HG02759 (cell line): ENCODE measurements around the gene NPFFR1.

Experiments
- ATAC-seq: cut with Tn5 transposase; IDR thresholded peaks from one replicate; pipeline ENCODE4 v1.9.1; 2021; ENCODE audit warnings: mild to moderate bottlenecking, moderate library complexity; ENCODE audit not compliant: unreplicated experiment

Gene NPFFR1

DNA sequence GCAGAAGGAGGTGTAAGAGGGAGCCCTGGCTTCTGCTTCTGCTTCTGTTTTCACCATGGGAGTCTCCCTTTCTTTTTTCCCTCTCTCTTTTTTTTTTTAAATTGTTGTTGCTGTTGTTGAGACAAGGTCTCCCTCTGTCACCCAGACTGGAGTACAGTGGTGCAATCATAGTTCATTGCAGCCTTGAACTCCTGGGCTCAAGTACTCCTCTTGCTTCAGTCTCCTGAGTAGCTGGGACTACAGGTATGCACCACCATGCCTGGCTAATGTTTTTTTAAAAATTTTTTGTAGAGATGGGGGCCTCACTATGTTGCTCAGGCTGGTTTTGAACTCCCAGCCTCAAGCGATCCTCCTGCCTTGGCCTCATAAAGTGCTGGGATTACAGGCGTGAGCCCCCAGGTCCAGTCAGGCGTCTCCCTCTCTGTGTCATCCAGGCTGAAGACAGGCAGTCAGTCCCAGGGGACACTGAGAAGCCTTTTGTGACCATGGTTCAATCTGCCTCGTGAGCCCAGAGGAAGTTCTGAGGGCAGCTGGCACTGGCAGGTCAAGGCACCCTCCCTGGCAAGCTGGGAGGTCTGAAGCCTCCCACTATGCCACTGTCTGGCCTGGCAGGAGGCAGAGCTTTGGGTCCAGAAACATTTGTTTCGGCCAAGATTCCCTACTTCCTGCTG is 33.6 kb upstream of the NPFFR1 start:
- ATAC-seq: no peak

DNA sequence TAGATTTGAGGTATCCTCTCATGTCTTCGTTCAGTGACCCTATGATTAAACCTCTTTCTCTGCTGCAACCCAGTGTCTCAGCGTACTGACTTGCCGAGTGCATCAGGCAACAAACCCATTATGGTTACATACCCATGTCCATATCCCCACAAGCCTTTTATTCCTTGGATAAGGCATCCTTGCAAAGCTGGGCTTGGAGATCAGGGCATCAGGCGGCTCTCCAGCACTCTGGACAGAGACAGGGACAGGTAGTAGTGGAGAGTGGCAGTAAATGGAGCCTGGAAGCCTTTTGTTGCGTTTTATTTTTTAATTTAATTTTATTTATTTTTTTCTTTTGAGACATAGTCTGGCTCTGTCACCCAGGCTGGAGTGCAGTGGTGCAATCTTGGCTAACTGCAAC is 32.0 kb upstream of the NPFFR1 start:
- no peak for ATAC-seq

DNA sequence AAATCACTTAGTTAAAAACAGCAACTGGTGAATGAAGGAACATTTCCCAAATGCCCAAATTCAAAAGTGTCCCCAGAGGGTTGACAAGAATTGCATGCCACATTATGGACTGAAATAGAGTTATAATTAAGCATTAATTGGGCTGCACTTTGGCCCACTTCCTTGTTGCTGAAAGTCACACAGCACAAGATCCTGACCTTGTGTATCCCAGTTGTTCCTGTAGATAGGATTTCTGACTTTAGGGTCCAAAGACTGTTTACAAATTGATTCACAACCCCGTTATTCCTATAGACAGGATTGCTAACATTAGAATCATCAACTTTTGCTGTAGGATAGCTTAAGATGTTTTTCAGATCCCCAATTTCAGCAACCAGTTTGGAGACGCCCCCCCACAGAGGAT is 31.5 kb upstream of the NPFFR1 start:
- no peak for ATAC-seq

DNA sequence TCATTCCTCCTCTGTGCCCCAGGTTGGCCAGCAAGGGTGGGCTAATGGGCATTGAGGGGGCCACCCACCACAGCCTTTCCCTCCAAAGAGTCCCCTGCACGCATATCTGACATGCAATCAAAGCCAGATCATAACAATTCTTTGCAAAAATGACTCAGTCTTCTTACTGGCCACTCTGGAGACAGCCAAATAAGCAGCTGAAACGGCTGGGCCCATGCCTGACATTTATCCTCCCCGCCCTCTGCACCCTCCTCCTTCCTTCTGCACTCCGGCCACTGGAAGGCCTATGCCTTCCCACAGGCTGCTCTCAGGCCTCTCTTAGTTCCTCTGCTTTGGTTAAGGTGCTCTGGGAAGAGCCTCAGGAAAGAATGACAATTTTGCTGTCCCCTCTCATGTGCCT is 29.2 kb upstream of the NPFFR1 start:
- ATAC-seq: no peak

DNA sequence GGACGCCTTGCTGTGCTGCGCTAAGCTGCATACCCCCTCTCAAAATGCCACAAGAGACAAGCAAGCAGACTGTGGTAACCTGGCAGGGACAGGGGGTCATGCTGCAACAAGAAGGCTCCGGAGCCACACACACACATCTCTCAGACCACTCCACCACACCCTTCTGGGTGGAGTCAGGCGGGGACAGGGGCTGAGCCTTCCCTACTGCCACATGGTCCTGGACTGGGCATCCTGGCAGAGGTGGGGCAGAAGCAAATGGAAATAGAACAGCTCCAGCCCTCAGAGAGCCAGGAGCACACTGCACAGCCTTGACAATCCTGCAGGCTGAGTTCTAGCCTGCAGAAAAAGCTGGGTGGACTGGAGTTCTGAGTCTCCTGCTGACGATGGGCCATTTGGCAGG is 28.4 kb upstream of the NPFFR1 start:
- no peak for ATAC-seq

DNA sequence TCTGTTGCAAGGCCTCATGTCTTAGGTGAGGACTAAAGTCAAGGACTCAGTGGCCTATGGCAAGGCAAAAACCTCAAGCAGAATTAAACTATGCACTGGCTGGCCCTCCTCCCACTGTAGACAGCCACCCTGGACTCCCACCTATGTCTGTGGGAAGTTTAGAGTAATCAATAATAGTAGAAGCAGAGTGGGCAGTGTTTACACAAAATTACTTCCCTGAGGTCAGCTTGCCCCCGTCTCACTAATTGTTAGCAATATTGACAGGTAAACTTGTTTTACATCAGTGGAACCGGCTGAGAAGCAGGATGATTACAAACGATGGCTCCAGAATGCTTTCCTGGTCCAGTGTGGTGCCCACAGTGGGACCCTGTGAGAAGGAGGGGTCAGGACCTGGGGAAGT is 27.9 kb upstream of the NPFFR1 start:
- ATAC-seq: no peak

DNA sequence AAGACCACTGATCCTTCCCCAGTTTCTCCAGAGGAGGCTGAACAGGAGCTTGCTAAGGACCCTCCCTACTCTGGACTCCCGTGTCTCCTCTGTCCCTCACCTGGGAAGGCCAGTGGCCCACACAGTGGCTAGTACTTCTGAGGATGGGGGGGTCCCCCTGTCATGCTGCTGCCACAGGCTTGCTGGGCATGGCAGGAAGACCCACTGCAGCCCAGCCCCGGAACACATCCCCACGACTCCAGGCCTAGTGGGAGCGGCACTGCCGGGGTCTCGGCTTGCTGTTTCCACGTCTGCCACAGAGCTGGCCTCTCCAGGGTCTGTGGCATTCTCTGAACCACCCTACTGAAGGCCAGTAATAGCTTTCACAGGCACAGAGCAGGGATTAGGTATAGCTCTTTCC is 25.9 kb upstream of the NPFFR1 start:
- no peak for ATAC-seq

DNA sequence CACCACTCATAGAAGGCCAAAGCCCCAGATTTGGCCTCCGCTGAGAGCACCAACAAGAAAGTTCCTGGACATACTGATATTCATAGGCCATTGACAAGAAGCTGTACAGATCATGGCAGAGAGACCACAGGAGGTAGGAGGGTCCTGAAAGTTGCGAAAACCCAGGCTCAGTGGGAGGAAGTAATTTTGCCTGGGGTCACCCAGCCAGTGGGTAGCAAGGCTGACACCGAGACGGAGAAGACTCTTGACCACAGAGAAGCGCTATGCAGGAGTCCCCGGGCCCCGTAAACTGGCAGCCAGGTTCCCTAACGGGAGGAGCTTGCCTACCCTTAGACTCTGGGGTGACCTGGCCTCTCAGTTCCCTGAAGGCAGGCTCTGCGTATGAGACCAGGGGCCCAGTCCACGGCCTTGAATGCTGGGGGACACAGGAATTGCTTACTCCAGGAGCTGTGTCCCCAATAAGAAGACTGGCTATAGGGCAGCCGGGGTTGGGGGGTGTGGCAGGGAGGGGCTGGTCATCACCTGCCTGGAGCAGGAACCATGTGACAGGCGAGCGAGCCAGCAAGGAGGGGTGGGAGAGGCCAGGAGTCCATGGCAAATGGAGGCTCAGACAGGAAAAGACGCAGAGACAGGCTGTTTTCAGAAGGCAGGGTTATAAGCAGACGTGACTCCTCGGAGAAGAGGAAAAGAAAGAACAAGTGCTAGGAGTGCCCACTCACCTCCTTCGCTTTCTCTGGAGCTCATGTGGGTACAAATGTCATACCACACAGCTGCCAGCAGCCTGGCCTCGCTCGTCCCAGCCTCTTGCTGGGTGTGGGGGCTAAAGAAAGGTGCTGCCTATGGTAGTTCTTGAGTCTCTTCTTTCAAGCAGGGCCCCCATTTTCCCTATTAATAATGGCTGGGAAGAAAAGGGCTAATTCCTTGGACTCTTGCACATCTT is 24.6 kb upstream of the NPFFR1 start:
- ATAC-seq: no peak

DNA sequence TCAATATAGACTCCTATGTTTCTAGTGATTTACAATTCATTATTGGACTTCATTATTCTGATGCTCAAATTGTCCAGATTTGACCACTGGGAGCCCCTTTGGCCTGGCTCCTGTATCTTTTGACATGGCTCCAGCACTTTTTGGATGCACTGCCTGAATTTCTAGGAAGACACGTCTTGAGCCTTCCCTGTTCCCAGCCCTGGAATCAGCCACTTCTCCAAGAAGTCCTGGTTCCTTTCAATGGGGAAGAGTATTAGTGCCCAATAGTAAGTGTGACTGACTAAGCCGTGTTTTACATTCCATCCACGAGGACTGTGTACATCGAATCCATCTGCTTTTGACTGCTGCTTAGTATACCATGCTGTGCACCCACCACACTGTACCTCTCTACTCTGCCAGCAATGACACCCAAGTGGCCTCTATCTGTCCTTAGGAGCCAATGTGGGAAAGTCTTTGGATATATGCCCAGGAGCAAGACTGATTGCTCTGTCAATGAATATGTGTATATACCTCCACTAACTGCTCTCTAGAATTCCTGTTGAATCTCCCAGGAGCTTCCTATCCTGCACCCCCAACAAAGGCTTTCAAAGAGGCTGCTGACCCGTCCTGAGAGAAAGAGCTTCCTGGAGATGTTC is 23.2 kb upstream of the NPFFR1 start:
- ATAC-seq: no peak

DNA sequence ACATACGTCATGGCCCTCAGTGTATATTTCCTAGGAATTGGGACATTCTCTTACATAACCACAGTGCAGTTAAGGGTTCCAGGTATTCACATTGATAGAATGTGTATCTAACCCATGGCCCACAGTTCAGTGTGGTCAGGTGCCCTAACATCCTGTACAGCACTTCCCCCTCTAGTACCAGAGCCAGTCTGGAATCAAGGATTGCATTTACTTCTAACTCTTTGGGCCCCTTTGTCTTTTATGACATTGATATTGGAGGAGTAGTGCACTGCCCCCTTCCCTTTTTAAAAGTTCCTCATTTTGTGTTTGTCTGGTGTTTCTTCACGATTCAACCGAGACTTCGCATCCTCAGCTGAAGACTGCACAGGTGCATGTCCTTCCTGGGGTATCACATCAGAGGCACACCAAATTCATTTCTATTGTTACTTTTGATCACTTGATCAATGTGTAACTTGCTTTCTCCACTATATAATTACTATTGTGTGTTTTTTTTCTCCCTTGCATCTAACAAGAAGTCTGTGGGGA is 22.4 kb upstream of the NPFFR1 start:
- ATAC-seq: no peak

DNA sequence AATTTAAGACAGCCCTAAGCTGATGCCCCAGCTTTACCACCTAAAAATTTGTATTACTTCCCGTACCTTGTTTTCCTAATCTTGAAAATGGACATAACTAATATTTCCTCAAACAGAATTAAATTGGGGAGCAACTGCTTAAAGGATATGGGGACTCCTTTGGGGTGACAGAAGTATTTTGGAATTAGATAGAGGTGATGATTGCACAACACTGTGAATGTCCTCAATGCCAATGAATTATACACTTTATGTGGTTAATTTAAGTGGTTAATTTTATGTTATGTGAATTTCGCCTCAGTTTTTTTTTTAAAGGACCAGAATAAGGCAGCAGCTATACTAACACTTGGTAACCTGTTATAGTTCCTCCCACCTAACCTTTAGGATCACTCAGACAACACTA is 19.9 kb upstream of the NPFFR1 start:
- ATAC-seq: no peak

DNA sequence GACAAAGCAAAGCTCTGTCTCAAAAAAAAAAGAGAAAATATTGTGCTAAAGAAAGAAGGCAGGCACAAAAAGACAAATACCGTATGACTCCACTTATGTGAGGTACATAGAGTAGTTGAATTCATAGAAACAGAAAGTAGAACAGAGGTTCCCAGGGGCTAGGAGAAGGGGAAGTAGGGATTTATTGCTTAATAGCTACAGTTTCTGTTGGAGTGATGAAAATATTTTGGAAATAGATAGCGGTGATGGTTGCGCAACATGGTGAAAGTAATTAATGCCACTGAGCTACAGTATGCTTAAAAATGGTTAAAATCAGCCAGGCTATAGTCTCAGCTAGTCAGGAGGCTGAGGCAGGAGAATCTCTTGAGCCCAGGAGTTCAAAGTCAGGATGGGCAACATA is 18.5 kb upstream of the NPFFR1 start:
- ATAC-seq: no peak

DNA sequence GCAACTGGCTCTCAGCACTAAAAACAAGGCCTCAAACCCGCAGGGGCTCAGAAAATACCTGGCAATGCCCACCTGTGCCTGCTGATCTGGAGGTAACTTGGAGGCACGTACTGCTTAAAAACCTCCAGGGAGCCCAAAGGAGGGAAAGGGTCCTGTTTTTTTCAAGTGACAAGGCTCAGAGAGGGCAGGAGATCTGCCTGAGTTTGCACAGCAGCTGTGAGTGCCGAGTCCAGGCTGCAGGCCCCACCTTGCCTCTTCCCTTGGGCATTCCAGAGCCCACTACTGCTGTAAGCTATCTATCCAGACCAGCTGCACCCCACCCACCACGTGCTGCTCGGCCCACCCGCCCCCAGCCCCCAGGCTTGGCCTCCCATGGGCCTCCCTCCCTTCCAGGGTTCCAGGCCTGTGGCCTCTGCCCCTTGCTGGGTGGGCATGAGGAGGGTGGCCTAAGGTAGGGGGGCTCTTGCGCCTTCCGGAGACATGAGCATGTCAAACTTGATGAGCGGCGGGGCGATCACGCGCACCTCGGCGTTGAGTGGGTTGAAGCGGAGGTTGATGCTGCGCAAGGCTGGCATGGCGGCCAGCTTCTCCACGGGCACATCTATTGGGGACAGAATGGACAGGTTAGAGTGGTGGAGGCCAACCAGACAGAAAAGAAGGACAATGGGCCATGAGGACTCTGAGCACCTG is 17.2 kb upstream of the NPFFR1 start:
- ATAC-seq: no peak

DNA sequence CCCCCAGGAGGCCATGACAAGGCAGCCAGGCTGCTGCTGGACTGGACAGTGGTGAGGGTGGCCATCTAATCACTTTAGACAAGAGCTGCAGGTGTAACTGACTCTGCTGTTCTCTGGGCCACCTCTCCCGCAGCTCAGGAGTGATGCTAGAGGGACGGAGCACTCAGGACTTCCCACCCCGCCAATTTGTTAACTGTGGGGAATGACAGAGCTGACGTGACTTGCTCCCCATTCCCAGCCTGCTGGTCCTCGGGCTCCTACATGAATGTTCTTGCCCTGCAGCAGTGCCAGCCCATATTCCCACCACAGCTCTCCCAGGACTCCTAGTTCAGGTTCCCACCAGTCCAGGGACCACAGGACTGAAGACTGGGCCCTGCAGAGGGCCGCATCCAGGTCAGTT is 16.7 kb upstream of the NPFFR1 start:
- ATAC-seq: no peak

DNA sequence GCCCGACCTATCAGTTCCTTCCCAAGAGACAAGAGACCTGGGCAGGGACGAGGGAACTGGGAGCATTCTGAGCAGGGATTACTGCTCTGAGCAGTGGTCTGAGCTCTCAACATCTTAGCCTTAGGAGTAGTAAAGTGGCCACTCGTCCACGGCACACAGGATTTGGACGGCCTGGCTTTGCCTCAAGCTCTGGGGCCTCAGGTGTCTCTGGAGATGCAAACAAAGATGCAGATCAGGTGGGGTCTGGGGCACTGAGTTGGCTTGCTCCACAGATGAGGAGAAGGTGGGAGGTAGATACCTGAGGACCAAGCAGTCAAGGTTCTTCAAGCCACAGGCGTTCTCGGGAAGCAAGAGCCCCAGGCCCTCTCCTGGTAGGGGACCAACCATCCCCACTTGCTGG is 16.1 kb upstream of the NPFFR1 start:
- no peak for ATAC-seq

DNA sequence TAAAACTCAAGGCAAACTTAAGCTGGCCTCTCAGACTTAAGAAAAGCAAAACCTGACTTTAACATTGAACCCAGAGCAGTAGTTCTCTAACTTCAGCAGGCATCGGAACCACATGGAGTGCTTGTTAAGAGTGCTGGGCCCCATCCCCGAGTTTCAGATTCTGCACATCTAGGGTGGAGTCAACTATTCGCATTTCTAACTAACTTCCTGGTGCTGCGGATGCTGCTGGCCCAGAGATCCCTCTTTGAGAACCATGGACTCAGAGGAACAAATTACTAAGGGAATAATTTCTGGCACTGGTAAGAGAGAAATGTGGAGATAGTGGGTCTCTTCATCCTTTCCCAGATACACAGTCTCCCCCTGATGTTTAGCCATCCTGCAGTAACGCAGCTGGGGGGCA is 14.6 kb upstream of the NPFFR1 start:
- ATAC-seq: no peak

DNA sequence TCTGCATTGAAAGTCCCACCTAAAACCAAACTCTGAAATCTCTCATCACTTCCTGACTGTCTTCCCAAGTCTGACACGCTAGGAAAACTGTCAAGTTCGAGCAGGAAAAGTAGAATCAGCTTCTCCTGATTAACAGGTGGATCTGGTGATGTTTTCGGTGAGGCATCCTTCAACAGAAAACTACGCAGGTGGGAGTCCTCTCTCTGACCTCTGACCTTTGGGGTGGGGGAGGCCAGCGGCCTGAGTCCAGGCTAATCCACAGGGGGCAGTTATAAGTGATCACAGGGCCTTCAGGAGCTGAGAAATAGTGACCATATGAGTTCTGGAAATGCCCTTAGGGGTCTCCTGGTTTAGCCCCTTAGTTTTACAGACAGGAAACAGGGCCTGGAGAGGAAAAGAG is 13.4 kb upstream of the NPFFR1 start:
- ATAC-seq: no peak

DNA sequence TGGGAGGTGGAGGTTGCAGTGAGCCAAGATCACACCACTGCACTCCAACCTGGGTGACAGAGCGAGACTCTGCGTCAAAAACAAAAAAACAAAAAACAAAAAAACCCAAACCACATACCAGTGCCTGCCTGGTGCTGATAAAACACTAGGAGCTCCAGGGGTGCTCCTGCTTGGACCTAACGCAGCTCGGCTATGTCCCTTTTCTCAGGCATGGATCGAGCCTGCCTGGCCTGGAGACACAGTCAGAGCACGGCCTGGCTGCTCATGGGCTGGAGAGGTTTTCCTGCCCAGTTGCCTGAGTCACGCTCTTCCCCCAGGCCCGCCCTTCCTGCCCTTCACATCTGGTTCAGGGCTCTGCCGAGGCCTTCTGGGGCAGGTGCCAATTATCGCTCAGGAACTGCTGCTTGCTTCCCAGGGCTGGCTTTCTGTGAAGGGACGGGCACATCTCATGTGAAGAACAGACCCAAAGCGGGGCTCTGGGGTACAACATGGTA is 12.6 kb upstream of the NPFFR1 start:
- no peak for ATAC-seq

DNA sequence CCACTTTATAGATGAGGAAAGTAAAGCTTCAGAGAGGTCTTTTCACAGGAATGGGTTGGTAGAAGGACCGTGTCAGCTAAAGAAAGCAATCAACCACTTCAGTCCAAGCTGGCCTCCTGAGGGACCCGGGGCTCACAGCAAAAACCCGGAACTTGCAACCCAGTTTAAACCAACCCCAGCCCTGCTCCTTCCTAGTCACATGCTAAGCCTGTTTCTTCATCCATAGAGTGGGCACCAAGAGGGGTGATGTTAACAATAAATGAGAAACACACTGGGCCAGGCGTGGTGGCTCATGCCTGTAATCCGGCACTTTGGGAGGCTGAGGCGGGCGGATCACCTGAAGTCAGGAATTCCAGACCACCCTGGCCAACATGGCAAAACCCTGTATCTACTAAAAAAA is 12.1 kb upstream of the NPFFR1 start:
- ATAC-seq: no peak

DNA sequence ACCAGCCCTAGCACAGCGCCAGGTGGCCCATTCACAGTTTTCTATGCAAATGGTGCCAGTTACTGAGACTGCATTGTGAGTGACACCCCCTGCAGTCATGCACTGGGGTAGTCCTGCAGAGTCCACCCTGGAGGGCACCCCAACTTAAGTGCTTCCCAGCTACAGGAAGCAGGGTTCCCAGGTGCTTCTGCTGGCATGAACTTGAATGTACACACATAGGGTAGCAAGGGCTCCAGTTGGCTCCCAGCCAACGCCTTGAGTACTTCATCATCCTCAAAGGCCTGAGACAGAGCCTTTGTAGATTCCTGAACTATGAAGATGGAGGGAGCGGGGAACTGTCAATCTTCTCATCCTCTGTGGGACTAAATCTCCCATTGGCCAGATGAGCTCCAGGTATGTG is 11.5 kb upstream of the NPFFR1 start:
- no peak for ATAC-seq
